Activated CD4-positive, alpha-beta T cell treated with anti-CD3 and anti-CD28 coated beads, Interleukin-2, amount 50 U/mL, for 16 hours (primary cell): ENCODE data around the gene TRAPPC10.

Source experiments
- DNase-seq: peaks from one replicate; pipeline ENCODE4 v3.0.0-alpha.2; 2020

TRAPPC10 gene

DNA sequence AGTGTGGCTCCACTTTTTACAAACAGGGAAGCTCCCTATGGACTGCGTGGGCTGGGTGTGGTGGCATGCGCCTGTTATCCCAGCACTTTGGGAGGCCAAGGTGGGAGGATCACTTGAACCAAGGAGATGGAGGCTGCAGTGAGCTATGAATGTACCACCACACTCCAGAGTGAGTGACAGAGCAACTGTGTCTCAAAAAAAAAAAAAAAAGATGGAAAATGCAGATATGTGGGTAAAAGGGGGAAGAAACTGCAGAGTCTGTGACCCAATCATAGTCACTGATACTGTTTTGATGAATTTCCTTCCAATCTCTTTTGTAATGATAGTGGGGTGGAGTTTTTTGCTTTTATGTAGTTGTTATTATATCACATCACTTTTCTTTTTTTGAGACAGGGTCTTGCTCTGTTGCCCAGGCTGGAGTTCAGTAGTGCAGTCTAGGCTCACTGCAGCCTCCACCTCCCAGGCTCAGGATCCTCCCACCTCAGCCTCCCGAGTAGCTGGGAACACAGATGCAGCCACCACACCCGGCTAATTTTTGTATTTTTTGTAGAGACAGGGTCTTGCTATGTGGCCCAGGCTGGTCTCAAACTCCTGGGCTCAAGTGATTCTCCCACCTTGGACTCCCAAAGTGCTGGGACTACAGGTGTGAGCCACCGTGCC is 8.7 kb upstream of the TRAPPC10 start:
- no peak for DNase-seq

DNA sequence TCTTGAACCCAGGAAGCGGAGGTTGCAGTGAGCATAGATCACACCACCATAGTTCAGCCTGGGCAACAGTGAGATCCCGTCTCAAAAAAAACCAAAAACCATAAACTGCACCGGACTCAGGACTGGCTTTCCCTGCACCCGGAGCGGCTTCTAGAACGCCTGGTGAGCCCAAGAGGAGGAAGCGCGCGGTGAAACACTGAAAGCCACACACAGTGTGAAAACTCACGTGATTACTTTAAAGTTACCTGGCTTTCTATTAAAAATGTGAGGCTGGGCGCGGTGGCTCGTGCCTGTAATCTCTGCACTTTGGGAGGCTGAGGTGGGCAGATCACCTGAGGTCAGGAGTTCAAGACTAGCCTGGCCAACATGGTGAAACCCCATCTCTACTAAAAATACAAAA is 7.0 kb upstream of the TRAPPC10 start:
- DNase-seq: no peak

DNA sequence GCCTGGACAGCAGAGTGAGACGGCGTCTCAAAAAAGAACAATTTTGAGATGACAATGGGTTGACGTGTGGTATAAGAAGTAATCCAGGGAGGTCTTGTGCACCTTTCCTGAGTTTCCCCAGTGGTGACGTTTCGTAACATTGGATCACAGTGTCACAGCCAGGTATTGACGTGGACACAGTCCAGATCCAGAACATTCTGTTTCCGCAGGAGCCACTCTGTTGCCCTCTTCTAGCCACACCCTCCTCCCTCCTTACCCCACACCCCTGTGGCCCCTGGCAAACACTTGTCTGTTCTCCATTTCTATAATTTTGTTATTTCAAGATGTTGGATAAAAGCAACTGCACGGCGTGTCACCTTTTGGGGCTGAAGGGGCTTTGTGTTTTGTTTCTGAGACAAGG is 6.5 kb upstream of the TRAPPC10 start:
- DNase-seq: no peak

DNA sequence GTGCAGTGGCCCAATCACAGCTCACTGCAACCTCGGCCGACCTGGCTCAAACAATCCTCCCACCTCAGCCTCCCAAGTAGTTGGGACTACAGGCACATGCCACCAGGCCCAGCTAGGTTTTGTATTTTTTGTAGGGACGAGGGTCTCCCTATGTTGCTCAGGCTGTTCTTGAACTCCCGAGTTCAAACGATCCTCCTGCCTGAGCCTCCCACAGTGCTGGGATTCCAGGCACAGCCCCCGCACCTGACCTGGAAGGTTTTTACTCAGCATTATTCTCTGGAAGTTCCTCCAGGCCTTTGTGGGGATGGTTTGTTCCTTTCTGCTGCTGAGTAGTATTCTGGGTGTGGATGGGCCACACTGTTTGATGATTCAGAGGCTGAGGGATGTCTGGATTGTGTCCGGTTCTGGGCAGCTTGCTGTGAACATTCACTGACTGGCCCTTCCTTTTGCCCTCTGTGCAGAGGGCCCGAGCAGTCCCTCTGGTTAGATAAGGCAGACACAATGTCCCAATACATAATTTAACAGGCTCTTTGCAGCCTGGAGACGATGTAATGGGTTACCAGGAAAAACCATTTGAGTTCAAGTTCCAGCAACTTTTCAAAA is 6.0 kb upstream of the TRAPPC10 start:
- no peak for DNase-seq

DNA sequence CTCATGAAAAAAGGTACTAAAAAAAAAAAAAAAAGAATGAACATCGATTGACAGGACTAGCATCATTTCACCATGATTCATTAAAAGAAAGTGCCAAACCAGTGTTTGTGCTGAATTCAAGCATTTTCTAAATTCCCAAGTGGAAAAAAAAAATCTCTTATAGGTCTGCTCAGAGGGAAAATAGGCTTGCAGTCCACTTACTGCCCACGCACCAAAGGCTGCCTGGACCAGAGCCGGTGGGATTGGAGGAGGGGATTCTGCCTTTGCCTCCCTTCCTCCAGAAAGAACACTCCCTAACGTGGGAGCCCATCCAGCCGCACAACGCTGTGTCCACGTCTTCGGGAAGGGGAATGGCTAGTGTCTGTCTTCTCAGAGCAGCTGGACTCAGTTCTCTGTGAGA is 5.5 kb upstream of the TRAPPC10 start:
- DNase-seq: no peak

DNA sequence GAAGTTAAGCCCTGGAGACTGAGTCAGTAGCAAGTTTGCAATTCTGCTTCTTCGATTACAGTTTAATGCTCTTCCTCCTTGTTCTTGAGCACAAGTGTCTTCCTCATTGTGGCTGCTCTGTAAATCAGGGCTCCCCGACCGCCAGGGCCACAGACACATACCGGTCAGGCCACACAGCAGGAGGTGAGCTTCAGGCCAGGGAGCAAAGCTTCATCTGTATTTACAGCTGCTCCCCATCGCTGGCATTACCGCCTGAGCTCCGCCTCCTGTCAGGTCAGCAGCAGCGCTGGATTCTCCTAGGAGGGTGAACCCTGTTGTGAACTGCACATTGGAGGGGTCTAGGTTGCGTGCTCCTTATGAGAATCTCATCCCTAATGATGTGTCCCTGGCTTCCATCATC is 1.7 kb upstream of the TRAPPC10 start:
- no peak for DNase-seq

DNA sequence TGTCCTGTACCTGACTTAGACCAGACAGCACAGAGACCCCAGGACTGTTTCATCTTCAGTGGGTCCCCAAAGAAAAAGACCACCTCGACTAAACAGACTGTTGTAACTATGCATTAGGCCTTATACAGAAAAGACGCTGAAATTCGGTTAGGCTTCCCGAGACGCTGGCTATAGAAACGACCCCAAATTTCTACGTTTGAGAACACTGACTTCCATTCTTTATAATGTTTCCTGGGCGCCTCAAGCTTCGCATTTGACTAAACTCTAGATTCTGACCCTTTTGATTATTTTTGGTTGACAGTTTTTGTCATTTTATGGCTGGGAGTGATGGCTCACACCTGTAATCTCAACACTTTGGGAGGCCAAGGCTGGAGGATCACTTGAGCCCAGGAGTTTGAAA is 986 bp upstream of the TRAPPC10 start:
- no peak for DNase-seq

DNA sequence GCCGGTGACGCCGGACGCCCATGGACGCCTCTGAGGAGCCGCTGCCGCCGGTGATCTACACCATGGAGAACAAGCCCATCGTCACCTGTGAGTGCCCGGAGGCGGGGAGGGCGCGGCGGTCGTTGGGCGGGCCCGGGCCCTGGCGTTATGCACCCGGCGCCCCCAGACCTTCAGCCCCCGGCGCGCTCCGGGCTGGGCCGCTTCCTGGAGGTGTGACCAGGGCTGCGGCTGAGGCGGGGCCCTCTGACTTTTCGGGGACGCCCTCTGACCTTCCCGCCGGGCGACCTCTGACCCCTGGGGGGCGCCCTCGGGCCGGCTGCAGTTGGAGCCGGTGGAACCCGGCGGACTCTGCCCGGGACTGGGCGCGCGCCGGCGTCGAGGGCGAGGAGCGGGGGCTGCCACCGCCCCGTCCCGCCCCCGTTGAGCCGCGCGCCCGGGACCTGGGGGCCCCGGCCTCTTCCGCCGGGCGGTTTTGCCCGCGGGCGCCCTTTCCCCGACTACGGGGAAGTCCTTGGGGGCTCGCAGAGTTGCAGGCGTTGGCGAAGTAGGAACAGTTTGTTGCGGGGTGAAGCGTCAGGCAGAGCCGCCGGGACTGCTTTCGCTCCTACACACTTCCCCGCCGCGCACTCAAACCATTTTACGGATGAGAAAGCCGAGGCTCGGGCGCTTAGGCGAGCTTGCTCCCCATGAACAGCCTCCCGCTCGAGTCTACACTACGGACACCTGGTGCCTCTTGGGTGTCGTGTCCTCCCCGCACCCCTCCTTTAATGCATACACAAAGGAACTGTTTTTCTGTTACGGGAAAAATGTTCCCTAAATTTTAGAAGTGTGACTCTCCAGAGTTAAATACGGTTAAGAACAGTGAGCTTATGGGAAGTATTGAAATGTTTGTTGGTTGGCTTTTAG is 618 bp downstream of the TRAPPC10 start:
- DNase-seq: peak; percentile 92

DNA sequence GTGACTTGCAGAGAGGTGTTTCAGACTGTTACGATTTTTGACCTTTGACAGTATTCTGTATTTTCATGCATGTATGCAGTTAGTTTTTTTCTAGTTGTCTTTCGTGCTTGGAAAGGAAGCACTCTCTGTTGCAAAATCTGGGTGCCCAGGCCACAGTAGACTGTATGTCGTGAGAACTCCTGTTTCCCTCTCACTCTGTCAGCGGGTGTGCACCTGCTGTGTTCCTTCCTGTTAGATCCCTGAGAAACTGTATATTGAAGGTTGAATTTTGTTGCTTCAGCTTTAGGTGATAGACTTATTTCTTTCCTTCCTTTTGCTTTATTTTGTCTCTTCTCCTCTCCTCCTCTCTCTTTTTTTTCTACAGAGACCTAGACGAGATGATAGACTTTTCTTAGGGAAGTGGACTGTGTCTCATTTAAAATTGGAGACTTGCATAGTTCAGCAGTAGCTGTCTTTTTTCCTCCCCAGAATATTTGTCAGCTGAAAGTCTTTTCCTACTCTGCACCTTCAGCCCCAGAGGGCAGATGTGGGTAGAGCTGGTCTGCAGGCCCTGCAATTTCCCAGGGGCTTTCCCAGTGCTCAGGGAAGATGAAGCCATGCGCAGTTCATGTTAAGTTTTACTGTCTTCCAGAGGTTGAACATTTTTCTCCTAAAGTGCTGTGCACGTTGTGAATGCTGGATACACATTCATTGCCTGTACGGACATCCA is 1.4 kb downstream of the TRAPPC10 start:
- DNase-seq: peak; percentile 53

DNA sequence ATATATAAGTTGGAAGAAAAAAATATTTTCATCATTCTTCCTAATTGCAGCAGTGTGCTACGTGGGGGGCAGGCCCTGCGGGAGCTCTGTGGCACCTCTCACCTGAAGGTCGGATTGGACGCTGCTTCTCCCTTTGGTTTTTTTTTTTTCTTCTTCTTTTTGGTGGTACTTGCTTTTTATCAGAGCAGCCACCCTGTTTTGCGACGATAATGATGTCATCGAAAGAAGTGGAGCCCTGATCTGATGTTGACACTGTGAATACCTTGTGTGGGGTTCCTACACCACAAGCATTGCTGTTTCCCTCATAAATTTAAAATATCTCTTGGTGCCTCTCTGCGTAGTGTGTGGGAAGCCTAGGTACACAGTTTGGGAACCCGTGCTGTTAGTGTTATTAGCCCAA is 5.5 kb downstream of the TRAPPC10 start:
- no peak for DNase-seq

DNA sequence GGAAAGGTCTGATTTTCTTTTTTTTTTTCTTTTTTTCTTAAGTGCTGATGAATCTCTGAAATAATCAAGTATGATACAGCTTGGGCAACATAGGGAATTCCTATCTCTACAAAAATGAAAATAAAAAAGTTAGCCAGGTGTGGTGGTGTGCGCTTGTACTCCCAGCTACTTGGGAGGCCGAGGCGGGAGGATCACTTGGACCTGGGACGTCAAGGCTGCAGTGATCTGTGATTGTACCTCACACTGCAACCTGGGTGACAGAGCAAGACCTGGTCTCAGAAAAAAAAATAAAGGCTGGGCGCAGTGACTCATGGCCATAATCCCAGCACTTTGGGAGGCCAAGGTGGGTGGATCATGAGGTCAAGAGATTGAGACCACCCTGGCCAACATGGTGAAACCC is 6.0 kb downstream of the TRAPPC10 start:
- no peak for DNase-seq

DNA sequence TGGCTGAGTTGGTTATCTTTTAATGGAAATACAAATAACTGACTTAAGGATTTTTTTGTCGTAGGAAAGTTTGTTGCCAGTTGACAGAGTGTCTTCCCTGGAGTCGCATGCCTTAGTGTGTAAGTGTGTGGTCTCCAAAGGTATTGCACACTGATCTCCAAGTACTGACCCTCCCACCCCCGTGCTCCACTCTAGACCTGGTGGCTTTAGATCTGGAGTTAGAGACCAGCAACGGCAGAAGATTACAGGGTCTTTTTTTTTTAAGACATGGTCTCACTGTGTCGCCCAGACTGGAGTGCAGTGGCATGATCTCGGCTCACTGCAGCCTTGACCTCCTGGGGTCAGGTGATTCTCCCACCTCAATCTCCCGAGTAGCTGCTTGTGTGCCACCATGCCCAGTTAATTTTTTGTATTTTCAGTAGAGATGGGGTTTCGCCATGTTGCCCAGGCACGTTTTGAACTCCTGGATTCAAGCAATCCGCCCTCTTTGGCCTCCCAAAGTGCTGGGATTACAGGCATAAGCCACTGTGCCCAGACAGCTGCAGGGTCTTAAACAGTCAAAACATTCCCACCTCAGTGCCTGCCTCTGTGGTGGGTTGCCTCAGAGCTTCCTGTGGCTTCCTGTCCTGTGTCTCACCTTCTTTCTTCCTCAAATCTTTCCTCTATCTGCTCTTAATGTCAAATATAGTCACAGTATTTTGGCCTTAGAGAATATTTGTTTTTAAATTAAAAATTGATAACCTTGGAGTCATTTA is 6.9 kb downstream of the TRAPPC10 start:
- no peak for DNase-seq

DNA sequence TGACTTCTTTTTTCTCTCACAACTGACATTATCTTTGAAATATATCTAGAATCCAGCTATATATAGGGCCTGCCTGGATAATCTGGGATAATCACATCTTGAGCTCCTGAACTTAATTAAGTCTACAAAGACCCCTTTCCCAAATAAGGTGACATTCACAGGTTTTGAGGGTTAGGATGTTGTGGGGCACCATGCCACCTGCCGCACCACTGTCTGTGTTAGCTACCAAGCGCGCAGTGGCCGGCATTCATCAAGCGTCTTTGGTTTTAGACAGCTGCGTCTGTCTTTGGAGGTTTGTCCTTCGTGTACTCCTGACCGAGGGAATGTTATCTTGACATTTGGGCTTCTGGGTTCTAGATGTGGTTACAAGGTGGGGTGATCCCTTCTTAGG is 7.5 kb downstream of the TRAPPC10 start:
- no peak for DNase-seq

DNA sequence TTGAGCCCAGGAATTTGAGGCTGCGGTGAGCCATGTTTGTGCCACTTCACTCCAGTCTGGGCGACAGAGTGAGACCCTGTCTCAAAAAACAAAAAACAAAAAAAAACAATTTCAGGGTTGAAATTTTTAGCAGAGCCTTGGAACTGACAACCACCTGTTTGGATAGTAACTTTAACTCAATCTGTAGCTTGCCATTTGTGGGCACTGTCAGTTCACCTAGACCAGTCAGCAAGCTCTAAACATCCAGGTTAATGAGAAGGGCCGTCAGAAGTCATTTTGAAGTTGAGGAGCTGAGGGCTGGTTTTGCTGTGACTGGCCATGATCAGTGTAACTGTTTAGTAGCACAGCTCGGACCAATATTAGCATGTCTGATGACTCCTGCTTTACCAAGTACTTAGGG is 8.4 kb downstream of the TRAPPC10 start:
- no peak for DNase-seq

DNA sequence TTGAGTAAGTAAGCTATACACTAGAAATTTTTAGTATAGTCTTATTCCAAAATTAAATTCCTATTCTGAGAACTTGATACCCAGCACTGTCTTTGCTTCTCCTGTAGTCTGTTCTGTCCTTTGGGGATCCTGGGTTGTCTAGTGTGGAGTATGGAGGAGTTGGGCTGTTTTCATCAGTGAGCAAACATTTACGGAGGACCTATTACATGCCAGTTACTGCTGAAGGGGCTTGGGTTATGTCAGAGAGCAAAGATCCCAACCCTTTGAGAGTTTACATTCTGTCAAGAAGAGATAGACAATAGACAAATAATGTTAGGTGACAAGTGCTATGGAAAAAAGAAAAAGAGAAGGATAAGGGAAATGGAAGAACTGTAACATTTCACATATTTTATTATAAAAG is 9.0 kb downstream of the TRAPPC10 start:
- DNase-seq: no peak

DNA sequence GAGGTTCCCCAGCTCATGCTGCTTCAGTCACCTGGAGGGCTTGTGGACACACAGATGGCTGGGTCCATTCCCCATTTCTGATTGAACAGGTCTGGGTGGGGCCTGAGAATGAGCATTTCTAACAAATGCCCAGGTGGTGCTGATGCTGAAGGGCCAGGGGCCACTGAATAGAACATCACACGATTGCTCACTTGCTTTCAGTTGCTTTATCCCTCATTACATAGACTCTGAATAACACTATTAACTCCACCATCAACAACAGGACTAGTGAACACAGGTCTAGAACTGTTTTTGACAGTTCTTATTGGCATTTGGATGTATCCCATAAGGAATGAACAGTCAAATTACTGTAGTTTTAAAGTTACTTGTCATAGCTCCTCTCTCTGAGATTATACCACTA is 12.1 kb downstream of the TRAPPC10 start:
- DNase-seq: no peak

DNA sequence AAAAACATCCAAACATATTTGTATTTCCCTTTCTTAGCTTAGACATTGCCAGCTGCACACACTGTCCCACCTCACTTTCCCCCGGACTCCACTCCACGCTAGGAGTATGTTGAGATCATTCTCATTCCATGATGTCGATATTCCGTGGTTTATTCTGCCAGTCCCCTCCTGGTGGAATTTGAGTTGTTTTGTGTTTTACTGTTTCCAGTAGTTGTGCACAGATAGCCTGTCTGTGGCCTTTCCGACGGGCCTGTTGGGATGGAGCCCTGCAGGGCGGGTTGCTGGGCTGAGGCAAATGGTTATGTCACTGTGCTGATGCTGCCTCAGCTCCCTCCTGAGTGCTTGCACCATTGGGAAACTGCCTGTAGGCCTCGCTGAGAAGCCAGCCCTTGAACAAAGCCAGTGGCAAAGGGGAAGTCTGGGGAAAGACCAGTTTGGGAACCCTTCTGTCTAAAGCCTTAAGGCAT is 12.8 kb downstream of the TRAPPC10 start:
- DNase-seq: no peak

DNA sequence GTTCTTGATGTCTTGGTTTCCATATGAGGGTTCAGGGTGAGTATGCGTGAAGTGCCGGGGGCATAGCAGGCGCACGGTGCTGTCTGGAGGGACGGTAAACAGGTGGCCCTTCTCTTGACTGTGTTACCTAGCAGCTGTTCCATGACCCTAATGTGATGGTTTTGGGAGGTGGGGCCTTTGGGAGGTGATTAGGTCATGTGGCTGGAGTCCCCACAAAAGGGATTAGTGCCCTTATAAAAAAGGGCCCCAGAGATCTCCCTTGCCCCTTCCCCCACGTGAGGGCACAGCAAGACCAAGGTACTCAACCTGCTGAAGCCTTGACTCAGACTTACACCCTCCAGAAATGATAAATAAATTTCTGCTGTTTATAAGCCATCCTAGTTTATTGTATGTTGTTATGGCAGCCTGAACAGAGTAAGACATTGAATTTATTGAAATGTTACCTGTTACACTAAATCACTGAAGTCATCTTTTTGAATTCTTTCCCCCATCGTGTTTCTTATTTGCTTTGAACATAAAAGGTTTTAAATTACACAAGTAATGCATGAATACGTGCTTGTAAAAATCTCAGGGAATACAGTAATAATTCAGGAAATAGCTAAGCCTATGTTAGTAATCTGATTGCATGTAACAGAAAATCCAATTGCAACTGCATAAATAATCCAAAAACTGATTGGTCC is 15.6 kb downstream of the TRAPPC10 start:
- no peak for DNase-seq

DNA sequence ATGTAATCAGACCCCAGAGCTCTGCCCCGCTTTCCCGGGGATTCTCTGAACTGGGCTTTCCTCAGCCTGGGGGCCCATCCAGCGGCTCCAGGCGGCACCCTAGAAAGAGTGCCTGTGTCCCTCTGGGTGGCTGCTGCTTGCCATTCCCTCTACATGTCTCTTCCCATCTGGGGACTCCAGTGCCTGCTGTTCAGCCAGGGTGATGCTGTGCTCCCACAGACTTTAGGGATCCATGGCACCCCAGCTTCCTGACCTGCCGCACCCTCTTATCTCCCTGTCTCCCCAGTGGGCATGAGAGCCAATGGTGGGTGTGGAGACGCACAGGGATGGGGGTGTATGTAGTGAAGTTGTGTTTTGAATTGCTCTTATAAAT is 16.2 kb downstream of the TRAPPC10 start:
- no peak for DNase-seq

DNA sequence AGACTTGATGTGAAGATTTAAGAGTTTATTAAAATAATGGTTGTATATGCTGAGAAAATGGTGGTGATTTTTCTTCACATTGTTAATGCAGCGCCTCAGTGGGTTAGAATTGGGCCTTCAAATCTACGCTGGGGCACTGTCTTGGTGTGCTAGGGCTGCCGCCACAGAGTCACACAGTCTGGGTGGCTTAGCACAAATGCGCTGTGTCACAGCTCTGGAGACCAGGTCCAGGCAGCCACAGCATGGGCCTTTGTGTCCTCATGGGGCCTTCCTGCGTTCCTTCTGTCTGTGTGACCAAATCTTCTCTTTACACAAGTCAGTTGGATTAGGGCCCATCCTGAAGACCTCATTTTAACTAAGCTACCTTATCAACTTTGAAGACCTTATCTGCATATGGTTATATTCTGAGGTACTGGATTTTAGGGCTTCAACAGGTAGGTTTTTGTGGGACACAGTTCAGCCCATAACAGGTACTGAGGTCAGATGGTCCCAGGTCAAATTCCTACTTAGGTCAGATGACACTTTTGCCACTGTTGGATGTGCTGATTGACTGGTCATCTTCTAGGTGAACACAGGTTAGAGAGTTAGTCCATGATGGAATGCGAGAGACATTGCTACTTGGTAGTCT is 17.5 kb downstream of the TRAPPC10 start:
- DNase-seq: no peak

DNA sequence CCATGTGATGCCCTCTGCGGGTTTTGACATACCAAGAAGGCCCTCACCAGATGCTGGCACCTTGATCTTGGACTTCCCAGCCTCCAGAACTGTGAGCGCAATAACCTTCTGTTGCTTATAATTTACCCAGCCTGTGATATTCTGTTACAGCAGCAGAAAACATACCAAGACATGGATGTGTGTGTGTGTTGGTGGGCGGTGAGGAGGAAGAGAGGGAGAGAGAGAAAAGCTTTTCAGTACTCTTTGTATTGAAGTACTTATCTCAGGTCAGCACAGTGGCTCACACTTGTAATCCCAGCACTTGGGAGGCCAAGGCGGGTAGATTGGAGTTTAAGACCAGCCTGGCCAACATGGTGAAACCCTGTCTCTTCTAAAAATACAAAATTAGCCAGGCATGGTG is 23.1 kb downstream of the TRAPPC10 start:
- DNase-seq: no peak

DNA sequence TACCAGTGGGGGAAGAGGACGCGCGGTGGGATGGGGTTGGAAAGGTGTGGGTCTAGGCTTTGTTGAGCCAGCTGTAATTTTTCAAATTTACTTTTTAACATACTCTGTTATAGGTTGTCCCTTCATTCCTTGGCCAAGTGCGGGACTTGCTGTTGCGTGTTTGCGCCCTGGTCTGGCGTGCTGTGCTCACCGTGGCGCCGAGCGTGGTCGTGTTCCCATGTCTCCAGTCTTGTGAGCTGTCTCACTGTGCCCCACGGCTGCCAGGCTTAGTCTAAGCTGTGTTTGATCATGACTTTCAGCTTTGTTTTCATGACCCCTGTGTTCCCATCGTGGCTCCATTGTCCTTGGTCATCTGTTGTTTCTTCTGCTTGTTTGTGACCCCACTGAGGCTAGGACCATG is 26.0 kb downstream of the TRAPPC10 start:
- DNase-seq: no peak
